ENCODE measurements around the gene C2CD4C.
"Not testable (repeated sequence)": the region's sequence is repeated elsewhere in the genome, so short reads cannot be mapped to it uniquely, and the experiment has no call there.

The C2CD4C gene

GRCh38 chr19:412356-413355 is 3.7 kb upstream of the C2CD4C start:
- no peaks in the 10 kb centered on the region for H3K36me3 Mint-ChIP-seq
- no peak for DNase-seq
- H3K27ac Mint-ChIP-seq = no peak overlapping the region
- H3K4me3 Mint-ChIP-seq = no peak overlapping the region
- H3K27me3 Mint-ChIP-seq = peaks cover 25% of the 10 kb centered on the region
- no peaks in the 10 kb centered on the region for H3K9me3 Mint-ChIP-seq
- CTCF ChIA-PET = no interaction called here
- peaks cover 5% of the 10 kb centered on the region for H3K4me1 Mint-ChIP-seq

- CTCF ChIA-PET = no interaction called here
- H3K27me3 Mint-ChIP-seq = peaks cover 30% of the 10 kb centered on the region
- H3K36me3 Mint-ChIP-seq = no peaks in the 10 kb centered on the region
- DNase-seq = no peak
- no peaks in the 10 kb centered on the region for H3K9me3 Mint-ChIP-seq
- peaks cover 5% of the 10 kb centered on the region for H3K4me1 Mint-ChIP-seq
- no peak overlapping the region for H3K27ac Mint-ChIP-seq
- no peak overlapping the region for H3K4me3 Mint-ChIP-seq
Observed at GRCh38 chr19:411723-412355, 2.9 kb upstream of the C2CD4C start.

GRCh38 chr19:411121-411722 is 2.3 kb upstream of the C2CD4C start:
- H3K36me3 Mint-ChIP-seq, DNase-seq, H3K27ac Mint-ChIP-seq, H3K4me3 Mint-ChIP-seq, H3K9me3 Mint-ChIP-seq, H3K4me1 Mint-ChIP-seq, CTCF ChIA-PET: not testable (repeated sequence)
- peaks cover 34% of the 10 kb centered on the region for H3K27me3 Mint-ChIP-seq

GRCh38 chr19:410243-410781 is 1.4 kb upstream of the C2CD4C start:
- Mint-ChIP-seq H3K4me1 (peaks cover 5% of the 10 kb centered on the region), H3K4me3 (no peak overlapping the region), H3K9me3 (no peaks in the 10 kb centered on the region), H3K27me3 (peaks cover 38% of the 10 kb centered on the region), H3K27ac (no peak overlapping the region), H3K36me3 (no peaks in the 10 kb centered on the region)
- no peak for DNase-seq
- CTCF ChIA-PET = no interaction called here

GRCh38 chr19:409516-410242 is 732 bp upstream of the C2CD4C start:
- Mint-ChIP-seq H3K4me3 (peak overlapping the region; percentile 48), H3K27ac (no peak overlapping the region), H3K27me3 (peaks cover 42% of the 10 kb centered on the region), H3K36me3 (no peaks in the 10 kb centered on the region), H3K9me3 (no peaks in the 10 kb centered on the region), H3K4me1 (peaks cover 5% of the 10 kb centered on the region)
- CTCF ChIA-PET = no interaction called here
- DNase-seq = no peak

GRCh38 chr19:408441-408901 is 476 bp downstream of the C2CD4C start:
- no peak for DNase-seq
- CTCF ChIA-PET = no interaction called here
- H3K9me3 Mint-ChIP-seq = no peaks in the 10 kb centered on the region
- no peak overlapping the region for H3K27ac Mint-ChIP-seq
- H3K36me3 Mint-ChIP-seq = no peaks in the 10 kb centered on the region
- H3K4me3 Mint-ChIP-seq = no peak overlapping the region
- peaks cover 42% of the 10 kb centered on the region for H3K27me3 Mint-ChIP-seq
- peaks cover 5% of the 10 kb centered on the region for H3K4me1 Mint-ChIP-seq

GRCh38 chr19:407511-408440 is 1.2 kb downstream of the C2CD4C start:
- CTCF ChIA-PET = no interaction called here
- no peak overlapping the region for H3K4me3 Mint-ChIP-seq

GRCh38 chr19:406971-407510 is 1.9 kb downstream of the C2CD4C start:
- CTCF ChIA-PET = no interaction called here
- Mint-ChIP-seq H3K27ac (no peak overlapping the region), H3K36me3 (no peaks in the 10 kb centered on the region), H3K4me1 (peaks cover 5% of the 10 kb centered on the region), H3K9me3 (no peaks in the 10 kb centered on the region), H3K27me3 (peaks cover 42% of the 10 kb centered on the region), H3K4me3 (no peak overlapping the region)
- no peak for DNase-seq

More at GRCh38 chr19:407511-408440, 1.2 kb downstream of the C2CD4C start:
- Mint-ChIP-seq H3K9me3 (no peaks in the 10 kb centered on the region), H3K36me3 (no peaks in the 10 kb centered on the region), H3K27me3 (peaks cover 42% of the 10 kb centered on the region), H3K4me1 (peaks cover 5% of the 10 kb centered on the region), H3K27ac (no peak overlapping the region)
- DNase-seq = no peak

- no peak overlapping the region for H3K27ac Mint-ChIP-seq
- peaks cover 5% of the 10 kb centered on the region for H3K4me1 Mint-ChIP-seq
- DNase-seq = no peak
- H3K9me3 Mint-ChIP-seq = no peaks in the 10 kb centered on the region
- H3K4me3 Mint-ChIP-seq = no peak overlapping the region
- peaks cover 42% of the 10 kb centered on the region for H3K27me3 Mint-ChIP-seq
- CTCF ChIA-PET = no interaction called here
- H3K36me3 Mint-ChIP-seq = no peaks in the 10 kb centered on the region
Observed at GRCh38 chr19:406135-406781, 2.7 kb downstream of the C2CD4C start.

GRCh38 chr19:405121-405965 is 3.6 kb downstream of the C2CD4C start:
- Mint-ChIP-seq H3K4me1 (peaks cover 5% of the 10 kb centered on the region), H3K9me3 (no peaks in the 10 kb centered on the region), H3K36me3 (no peaks in the 10 kb centered on the region), H3K4me3 (no peak overlapping the region), H3K27ac (no peak overlapping the region), H3K27me3 (peaks cover 39% of the 10 kb centered on the region)
- CTCF ChIA-PET = no interaction called here
- no peak for DNase-seq

- Mint-ChIP-seq H3K27ac (no peak overlapping the region), H3K4me1 (no peaks in the 10 kb centered on the region)
Observed at GRCh38 chr19:403221-404027, 5.5 kb downstream of the C2CD4C start.

More at GRCh38 chr19:403221-404027, 5.5 kb downstream of the C2CD4C start:
- Mint-ChIP-seq H3K9me3 (no peaks in the 10 kb centered on the region), H3K4me3 (no peak overlapping the region), H3K27me3 (peaks cover 24% of the 10 kb centered on the region), H3K36me3 (no peaks in the 10 kb centered on the region)
- DNase-seq = no peak
- CTCF ChIA-PET = no interaction called here
